ENCODE data around the gene HIF1AN. TPM values are rescaled to one million over a fixed set of nuclear protein-coding genes. Genes with fewer than 3 reads are reported as not detected.

The HIF1AN gene
- total RNA-seq, 1 donor from 2014 or later: 67.3 TPM

- no peaks in the 10 kb centered on the region for H3K27me3 Mint-ChIP-seq
- H3K9me3 Mint-ChIP-seq (ENCODE audit: low read depth): no peaks in the 10 kb centered on the region
- H3K27ac Mint-ChIP-seq: no peak overlapping the region
- H3K4me1 Mint-ChIP-seq (ENCODE audit: low read depth): peaks cover 4% of the 10 kb centered on the region
- DNase-seq (ENCODE audit: low spot score, unreplicated experiment): no peak
- no peak overlapping the region for H3K4me3 Mint-ChIP-seq (ENCODE audit: low read depth)
- TF ChIP-seq CTCF (IDR thresholded peaks at IDR 0.05; ENCODE audit: unreplicated experiment): no peak
- H3K36me3 Mint-ChIP-seq (ENCODE audit: insufficient read depth): peaks cover 4% of the 10 kb centered on the region
Observed at GRCh38 chr10:100535338-100535714, 417 bp upstream of the HIF1AN start.

GRCh38 chr10:100537475-100537874 is 1.7 kb downstream of the HIF1AN start:
- no peaks in the 10 kb centered on the region for H3K27me3 Mint-ChIP-seq
- TF ChIP-seq CTCF (IDR thresholded peaks at IDR 0.05; ENCODE audit: unreplicated experiment): no peak
- no peaks in the 10 kb centered on the region for H3K9me3 Mint-ChIP-seq (ENCODE audit: low read depth)
- no peak overlapping the region for H3K4me3 Mint-ChIP-seq (ENCODE audit: low read depth)
- no peak for DNase-seq (ENCODE audit: low spot score, unreplicated experiment)
- H3K27ac Mint-ChIP-seq: peak overlapping the region; percentile 65
- peaks cover 4% of the 10 kb centered on the region for H3K4me1 Mint-ChIP-seq (ENCODE audit: low read depth)
- H3K36me3 Mint-ChIP-seq (ENCODE audit: insufficient read depth): peaks cover 14% of the 10 kb centered on the region

- no peak for DNase-seq (ENCODE audit: low spot score, unreplicated experiment)
- peaks cover 34% of the 10 kb centered on the region for H3K36me3 Mint-ChIP-seq (ENCODE audit: insufficient read depth)
- no peaks in the 10 kb centered on the region for H3K4me1 Mint-ChIP-seq (ENCODE audit: low read depth)
Observed at GRCh38 chr10:100544950-100545349, 9.2 kb downstream of the HIF1AN start.

GRCh38 chr10:100551196-100551595 is 15.5 kb downstream of the HIF1AN start:
- Mint-ChIP-seq H3K4me1 (ENCODE audit: low read depth) (peaks cover 8% of the 10 kb centered on the region), H3K4me3 (ENCODE audit: low read depth) (no peak overlapping the region), H3K27me3 (no peaks in the 10 kb centered on the region), H3K27ac (no peak overlapping the region), H3K9me3 (ENCODE audit: low read depth) (no peaks in the 10 kb centered on the region), H3K36me3 (ENCODE audit: insufficient read depth) (peaks cover 15% of the 10 kb centered on the region)
- no peak for TF ChIP-seq CTCF (IDR thresholded peaks at IDR 0.05; ENCODE audit: unreplicated experiment)
- no peak for DNase-seq (ENCODE audit: low spot score, unreplicated experiment)

More at GRCh38 chr10:100544950-100545349, 9.2 kb downstream of the HIF1AN start:
- TF ChIP-seq CTCF (IDR thresholded peaks at IDR 0.05; ENCODE audit: unreplicated experiment): no peak
- Mint-ChIP-seq H3K27ac (no peak overlapping the region), H3K9me3 (ENCODE audit: low read depth) (no peaks in the 10 kb centered on the region), H3K27me3 (no peaks in the 10 kb centered on the region), H3K4me3 (ENCODE audit: low read depth) (no peak overlapping the region)

GRCh38 chr10:100551738-100552137 is 16.0 kb downstream of the HIF1AN start:
- Mint-ChIP-seq H3K9me3 (ENCODE audit: low read depth) (no peaks in the 10 kb centered on the region), H3K27ac (peak overlapping the region; percentile 16), H3K36me3 (ENCODE audit: insufficient read depth) (peaks cover 13% of the 10 kb centered on the region), H3K27me3 (no peaks in the 10 kb centered on the region), H3K4me3 (ENCODE audit: low read depth) (no peak overlapping the region), H3K4me1 (ENCODE audit: low read depth) (peaks cover 8% of the 10 kb centered on the region)
- DNase-seq (ENCODE audit: low spot score, unreplicated experiment): no peak
- no peak for TF ChIP-seq CTCF (IDR thresholded peaks at IDR 0.05; ENCODE audit: unreplicated experiment)

Data from progenitor cell of endocrine pancreas (in vitro differentiated cells).